Right lobe of liver (tissue), 6 donors: ENCODE results near the gene OCIAD2. TPM values are rescaled to one million over a fixed set of nuclear protein-coding genes. Genes with fewer than 3 reads are reported as not detected.
A peak's percentile ranks its signal among the peaks of the same experiment; 100 is the strongest.

Source experiments
- ATAC-seq, 4 donors: fragments of 200-7000 bp; cut with Tn5 transposase; one replicate each; pipeline ENCODE4 v1.9.1; 2020; ENCODE audit warnings: mild to moderate bottlenecking in 4 of 4, moderate library complexity in 4 of 4
- DNase-seq, 3 donors: peaks; one replicate each; pipeline ENCODE4 v3.0.0-alpha.2; 2020
- H3K27ac ChIP-seq, 3 donors: fragments of 200-600 bp; one replicate each; pipeline ENCODE4 v1.8.0; 2022
- H3K27me3 ChIP-seq, 2 donors: fragments of 200-600 bp; one replicate each; pipeline ENCODE4 v1.8.0; 2022
- H3K36me3 ChIP-seq, 4 donors: fragments of 200-600 bp; sonication (generic) in 1 of 4; one replicate each; pipeline versions ENCODE4 v1.5.1 to v1.8.0; 2017 to 2022; ENCODE audit warnings: control low read depth in 1 of 4
- H3K4me1 ChIP-seq, 4 donors: fragments of 200-600 bp; sonication (generic) in 1 of 4; one replicate each; pipeline versions ENCODE4 v1.5.1 to v1.8.0; 2017 to 2022; ENCODE audit warnings: control low read depth in 1 of 4
- H3K4me3 ChIP-seq, 3 donors: fragments of 200-600 bp; one replicate each; pipeline ENCODE4 v1.8.0; 2022
- H3K9me3 ChIP-seq, 4 donors: fragments of 200-600 bp; sonication (generic) in 1 of 4; one replicate each; pipeline versions ENCODE4 v1.5.1 to v1.8.0; 2017 to 2022; ENCODE audit warnings: control low read depth in 1 of 4
- CTCF ChIP-seq, 4 donors: fragments of 200-600 bp in 3 of 4; fragments of 450-650 bp in 1 of 4; IDR thresholded peaks; one replicate each; pipeline versions ENCODE4 v1.5.1 to v1.8.0; 2016 to 2022; ENCODE audit warnings: antibody characterized with exemption in 4 of 4, mild to moderate bottlenecking in 2 of 4
- POLR2A ChIP-seq: fragments of 450-650 bp; IDR thresholded peaks from one replicate; pipeline ENCODE4 v1.6.1; 2017; ENCODE audit warnings: antibody characterized with exemption, mild to moderate bottlenecking
- WGBS: methylation state at CpG from one replicate; pipeline ENCODE4 v1.1.6; 2018; ENCODE audit warnings: low coverage, low lambda C conversion rate; ENCODE audit not compliant: insufficient coverage; ENCODE audit errors: missing lambda C conversion rate; 5-methylcytosine and 5-hydroxymethylcytosine counted together
- intact Hi-C, 2 donors: fragments of 100-400 bp; cut with DNase I; formaldehyde crosslinking; loops; one replicate each; pipeline versions ENCODE4 v1.11.2 to v1.14.1; 2022
- total RNA-seq, 6 experiments: library from RNA; depleted of rRNA in 2 of 6; stranded (reverse); fragments of >200 nt in 2 of 6; fragmentation: NEBNext Ultra II Directional in 3 of 6; extraction: Animal tissue kit (Norgen Biotek cat#: 25700) in 3 of 6; gene quantifications; one replicate each; pipeline versions ENCODE4 v1.1.0 to v1.2.4, GENCODE V29; 2016 to 2023
- donor health status: DM: no; HTN: yes; CAD: no.
- donor health status: DM: no; HTN: no; CAD: no.
- donor health status: DM: no; HTN: no; CAD: no.
- donor health status: DM: no; HTN: yes; CAD: no.
- donor health status: DM: no; HTN: yes; CAD: no.

The OCIAD2 gene
- total RNA-seq, 6 experiments from 2014 or later, result 29.6 to 107 (median 68.3) TPM

GRCh38 chr4:48939785-48940184 is 33.2 kb upstream of the OCIAD2 start:
- DNase-seq (peak in 2 of 3 donors; percentile 35 to 70), ATAC-seq (peak; percentile 38 to 94 (median 80))
- intact Hi-C loops, result no loop called here
- Histone ChIP-seq H3K27ac (no peak overlapping the region), H3K4me3 (no peak overlapping the region), H3K4me1 (no peaks in the 10 kb centered on the region), H3K9me3 (no peaks in the 10 kb centered on the region), H3K27me3 (no peaks in the 10 kb centered on the region), H3K36me3 (no peaks in the 10 kb centered on the region)
- TF ChIP-seq CTCF (IDR thresholded peaks at IDR 0.05) (no peak), POLR2A (no peak)

GRCh38 chr4:48938831-48939230 is 32.3 kb upstream of the OCIAD2 start:
- Histone ChIP-seq H3K36me3 (no peaks in the 10 kb centered on the region), H3K9me3 (no peaks in the 10 kb centered on the region), H3K4me3 (no peak overlapping the region), H3K27me3 (no peaks in the 10 kb centered on the region), H3K27ac (no peak overlapping the region), H3K4me1 (no peaks in the 10 kb centered on the region)
- intact Hi-C loops, result no loop called here
- WGBS, result 79% methylated on average over 3 of the region's 3 CpGs
- DNase-seq, result no peak
- no peak for TF ChIP-seq POLR2A
- TF ChIP-seq CTCF (IDR thresholded peaks at IDR 0.05), result no peak
- no peak for ATAC-seq

DNA sequence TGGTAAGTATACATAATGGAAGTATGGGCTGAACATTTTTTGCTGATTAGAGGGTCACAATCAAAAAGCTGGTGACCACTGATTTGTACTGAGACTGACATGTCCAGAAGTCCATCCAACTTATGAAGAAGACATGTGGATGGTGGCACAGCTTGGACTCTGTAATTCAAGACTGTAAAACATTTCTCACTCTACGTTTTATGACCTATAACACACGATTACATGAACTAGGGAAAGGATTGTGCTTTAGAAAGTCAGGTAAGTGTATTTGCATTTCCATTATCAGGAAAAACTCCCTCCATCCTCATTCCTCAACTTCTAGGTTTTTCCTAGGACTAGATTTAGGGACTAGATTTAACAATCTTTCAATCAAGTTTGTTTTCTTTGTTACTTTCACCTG is 30.5 kb upstream of the OCIAD2 start:
- no peaks in the 10 kb centered on the region for H3K4me1 ChIP-seq
- H3K36me3 ChIP-seq, result no peaks in the 10 kb centered on the region
- H3K4me3 ChIP-seq, result no peak overlapping the region
- ATAC-seq (no peak), DNase-seq (no peak)
- no peaks in the 10 kb centered on the region for H3K27me3 ChIP-seq
- intact Hi-C loops, result no loop called here
- H3K9me3 ChIP-seq, result no peaks in the 10 kb centered on the region
- no peak for TF ChIP-seq POLR2A
- no peak for TF ChIP-seq CTCF (IDR thresholded peaks at IDR 0.05)
- 72% methylated on average over 2 of the region's 2 CpGs for WGBS
- H3K27ac ChIP-seq, result no peak overlapping the region

GRCh38 chr4:48931459-48931858 is 24.9 kb upstream of the OCIAD2 start:
- ATAC-seq (no peak), DNase-seq (no peak)
- no peak for TF ChIP-seq POLR2A
- no peak for TF ChIP-seq CTCF (IDR thresholded peaks at IDR 0.05)
- WGBS, result 94% methylated on average over 2 of the region's 2 CpGs
- Histone ChIP-seq H3K27ac (no peak overlapping the region), H3K27me3 (no peaks in the 10 kb centered on the region), H3K9me3 (no peaks in the 10 kb centered on the region), H3K4me1 (no peaks in the 10 kb centered on the region), H3K4me3 (no peak overlapping the region), H3K36me3 (no peaks in the 10 kb centered on the region)
- intact Hi-C loops, result no loop called here

DNA sequence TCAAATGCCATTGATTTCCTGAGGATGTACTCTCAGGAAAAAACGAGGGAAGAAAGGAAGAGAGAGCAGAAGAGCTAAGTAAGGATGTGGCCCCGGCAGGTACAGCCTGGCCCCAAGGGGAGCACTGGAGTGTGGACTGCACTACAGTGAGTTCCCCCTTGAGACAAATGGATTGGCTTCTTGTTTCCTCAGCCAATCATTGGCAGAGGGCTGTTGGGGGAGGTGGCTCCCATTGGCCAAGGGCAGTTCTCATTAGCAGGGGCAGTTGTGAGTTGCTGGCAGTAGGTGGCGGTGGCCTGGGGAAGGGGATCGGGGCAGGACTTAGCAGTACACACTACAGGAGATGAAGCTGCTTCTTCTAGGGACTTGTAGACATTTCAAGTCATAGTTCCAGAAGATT is 24.1 kb upstream of the OCIAD2 start:
- ATAC-seq (no peak), DNase-seq (no peak)
- Histone ChIP-seq H3K4me1 (no peaks in the 10 kb centered on the region), H3K27me3 (no peaks in the 10 kb centered on the region), H3K4me3 (no peak overlapping the region), H3K27ac (no peak overlapping the region), H3K9me3 (no peaks in the 10 kb centered on the region), H3K36me3 (no peaks in the 10 kb centered on the region)
- 79% methylated on average over 3 of the region's 4 CpGs for WGBS
- TF ChIP-seq POLR2A (no peak), CTCF (IDR thresholded peaks at IDR 0.05) (no peak)
- intact Hi-C loops, result no loop called here
